ENCODE measurements around the gene LMX1B.

LMX1B gene

DNA sequence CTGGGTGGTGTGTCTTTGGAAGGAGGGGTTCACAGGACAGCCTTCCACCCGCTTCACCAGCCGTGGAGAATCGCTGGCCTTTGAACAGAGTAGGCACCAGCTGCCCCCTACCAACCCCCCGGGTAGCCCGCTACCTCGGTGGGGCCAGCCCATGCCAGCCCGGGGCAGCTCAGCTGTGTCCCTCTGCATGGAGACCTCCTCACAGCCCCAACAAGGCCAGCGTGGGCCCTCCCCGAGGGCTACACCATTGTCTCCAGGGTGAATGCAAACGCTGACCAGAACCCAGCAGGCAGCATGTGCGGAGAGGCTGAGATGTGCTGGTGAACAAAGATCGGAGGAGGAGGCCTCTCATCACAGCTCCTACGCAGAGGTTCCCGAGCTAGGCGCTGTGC is 51.9 kb downstream of the LMX1B start:
- DNase-seq (ENCODE audit: low spot score), result no peak
- TF ChIP-seq, protein P1, sequence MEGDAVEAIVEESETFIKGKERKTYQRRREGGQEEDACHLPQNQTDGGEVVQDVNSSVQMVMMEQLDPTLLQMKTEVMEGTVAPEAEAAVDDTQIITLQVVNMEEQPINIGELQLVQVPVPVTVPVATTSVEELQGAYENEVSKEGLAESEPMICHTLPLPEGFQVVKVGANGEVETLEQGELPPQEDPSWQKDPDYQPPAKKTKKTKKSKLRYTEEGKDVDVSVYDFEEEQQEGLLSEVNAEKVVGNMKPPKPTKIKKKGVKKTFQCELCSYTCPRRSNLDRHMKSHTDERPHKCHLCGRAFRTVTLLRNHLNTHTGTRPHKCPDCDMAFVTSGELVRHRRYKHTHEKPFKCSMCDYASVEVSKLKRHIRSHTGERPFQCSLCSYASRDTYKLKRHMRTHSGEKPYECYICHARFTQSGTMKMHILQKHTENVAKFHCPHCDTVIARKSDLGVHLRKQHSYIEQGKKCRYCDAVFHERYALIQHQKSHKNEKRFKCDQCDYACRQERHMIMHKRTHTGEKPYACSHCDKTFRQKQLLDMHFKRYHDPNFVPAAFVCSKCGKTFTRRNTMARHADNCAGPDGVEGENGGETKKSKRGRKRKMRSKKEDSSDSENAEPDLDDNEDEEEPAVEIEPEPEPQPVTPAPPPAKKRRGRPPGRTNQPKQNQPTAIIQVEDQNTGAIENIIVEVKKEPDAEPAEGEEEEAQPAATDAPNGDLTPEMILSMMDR (IDR thresholded peaks at IDR 0.05; ENCODE audit: borderline replicate concordance, control extremely low read depth, extremely low read depth, insufficient read depth, missing control alignments), result no peak
- in situ Hi-C loops (cut with MboI; ENCODE audit: low sequenced_read_pairs, unreplicated experiment), result no loop called here

DNA sequence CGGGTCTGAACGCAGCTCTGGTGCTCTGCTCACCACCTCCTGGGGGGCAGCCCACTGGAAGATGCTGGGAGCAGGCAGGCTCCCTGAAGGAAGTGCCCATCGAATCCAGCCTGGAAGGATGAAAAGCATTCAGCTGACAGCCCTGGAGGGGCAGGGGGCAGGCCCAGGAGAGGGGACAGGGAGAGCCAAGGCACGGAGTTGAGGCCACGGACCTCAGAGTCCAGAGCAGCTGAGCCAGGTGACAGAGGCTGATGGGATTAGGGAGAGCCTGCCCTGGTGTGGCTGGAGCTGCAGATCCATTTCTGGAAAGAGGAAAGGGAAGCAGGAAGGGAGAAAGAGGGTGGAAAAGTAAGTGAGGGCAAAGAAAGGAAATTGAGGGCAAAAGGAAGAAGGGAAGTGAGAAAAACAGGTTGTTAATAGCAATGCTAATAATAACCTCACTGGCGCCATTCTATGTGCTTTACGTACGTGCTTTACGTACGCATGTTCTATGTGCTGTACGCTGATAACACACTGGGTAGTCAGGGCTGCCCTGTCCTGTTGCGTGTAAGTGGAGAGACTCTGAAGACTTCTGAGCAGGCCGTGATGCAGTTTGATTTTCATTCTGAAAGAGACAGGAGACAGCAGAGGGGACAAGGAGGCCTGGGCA is 52.6 kb downstream of the LMX1B start:
- in situ Hi-C loops (cut with MboI; ENCODE audit: low sequenced_read_pairs, unreplicated experiment), result no loop called here
- TF ChIP-seq, protein P1 (IDR thresholded peaks at IDR 0.05; ENCODE audit: borderline replicate concordance, control extremely low read depth, extremely low read depth, insufficient read depth, missing control alignments), result no peak
- DNase-seq (ENCODE audit: low spot score), result peak; percentile 73

DNA sequence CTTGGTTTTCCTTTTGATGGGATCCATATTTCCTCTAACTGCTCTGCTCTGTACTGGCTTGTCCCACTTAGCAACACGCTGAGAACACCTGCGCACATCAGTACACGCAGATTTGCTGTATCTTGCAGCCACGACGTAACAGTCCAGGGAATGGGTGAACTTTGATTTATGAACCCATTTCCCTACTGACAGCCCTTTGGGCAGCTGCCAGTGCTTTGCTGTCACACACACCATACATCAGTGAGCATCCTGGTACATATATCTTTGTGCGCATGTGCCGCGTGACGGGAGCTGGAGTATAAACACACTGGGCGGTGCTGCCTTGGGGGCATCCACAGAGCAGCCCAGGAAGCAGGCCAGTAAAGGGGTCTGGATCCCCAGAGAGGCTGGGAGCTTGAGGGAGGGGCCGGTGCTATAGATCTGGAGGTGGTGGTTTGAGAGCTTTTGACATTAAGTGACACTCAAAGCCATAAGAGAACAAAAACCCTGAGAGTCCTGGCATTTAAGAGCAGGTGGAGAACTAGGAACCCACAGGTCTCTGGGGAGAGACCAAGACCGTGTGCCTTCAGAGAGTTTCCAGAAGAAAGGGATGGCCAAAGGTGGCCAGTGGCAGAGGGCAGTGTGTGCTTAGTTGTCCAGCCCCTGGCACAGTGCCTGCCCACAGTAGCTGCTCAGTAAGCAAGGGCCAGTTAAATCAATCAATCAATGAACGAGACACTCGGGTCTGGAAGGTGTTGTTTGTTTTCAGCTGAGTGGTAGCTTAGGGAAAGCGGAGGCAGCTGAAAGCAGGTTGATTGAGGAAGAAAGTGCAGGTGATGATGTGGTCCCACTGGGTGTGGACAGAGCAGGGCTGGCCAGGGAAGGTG is 53.7 kb downstream of the LMX1B start:
- DNase-seq (ENCODE audit: low spot score), result no peak
- in situ Hi-C loops (cut with MboI; ENCODE audit: low sequenced_read_pairs, unreplicated experiment), result no loop called here
- TF ChIP-seq, protein P1 (IDR thresholded peaks at IDR 0.05; ENCODE audit: borderline replicate concordance, control extremely low read depth, extremely low read depth, insufficient read depth, missing control alignments), result no peak

DNA sequence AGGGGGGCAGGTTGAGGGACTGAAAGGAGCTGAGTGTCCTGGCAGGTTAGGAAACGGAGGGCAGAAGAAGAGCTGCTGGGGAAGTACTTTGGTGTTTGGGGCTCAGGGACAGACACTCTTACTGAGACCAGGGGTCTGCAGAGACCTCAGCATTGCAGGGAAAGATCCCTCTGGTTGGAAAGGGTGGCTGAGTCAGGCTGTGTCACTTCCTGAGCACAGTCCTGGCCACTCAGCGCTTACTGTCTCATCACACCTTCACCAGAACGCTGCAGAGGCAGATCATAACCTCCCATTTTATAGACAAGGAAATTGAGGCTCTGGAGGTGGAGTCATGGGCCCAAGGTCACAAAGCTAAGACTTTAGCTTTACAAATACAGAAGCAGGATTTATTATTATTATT is 54.3 kb downstream of the LMX1B start:
- TF ChIP-seq, protein P1 (IDR thresholded peaks at IDR 0.05; ENCODE audit: borderline replicate concordance, control extremely low read depth, extremely low read depth, insufficient read depth, missing control alignments), result no peak
- no peak for DNase-seq (ENCODE audit: low spot score)
- in situ Hi-C loops (cut with MboI; ENCODE audit: low sequenced_read_pairs, unreplicated experiment), result no loop called here

DNA sequence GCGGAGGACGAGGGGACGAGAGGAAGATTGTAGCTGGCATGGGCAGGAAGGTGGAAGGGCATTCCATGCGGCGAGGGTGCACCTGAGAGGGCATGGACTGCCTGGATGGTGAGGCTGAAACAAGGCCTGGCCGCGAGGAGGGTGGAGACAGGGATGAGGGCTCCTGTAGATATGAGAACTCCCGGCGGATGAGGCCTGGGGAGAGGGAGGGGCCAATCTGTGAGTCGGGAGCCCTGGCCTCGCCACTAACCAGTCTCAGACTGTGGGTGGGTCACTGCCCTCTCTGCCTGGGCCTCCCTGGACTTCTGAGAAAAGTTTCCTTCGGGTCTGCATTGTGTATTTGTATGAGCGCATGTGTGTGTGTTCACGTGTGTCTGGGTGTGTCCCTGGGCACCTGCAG is 55.4 kb downstream of the LMX1B start:
- in situ Hi-C loops (cut with MboI; ENCODE audit: low sequenced_read_pairs, unreplicated experiment), result no loop called here
- TF ChIP-seq, protein P1 (IDR thresholded peaks at IDR 0.05; ENCODE audit: borderline replicate concordance, control extremely low read depth, extremely low read depth, insufficient read depth, missing control alignments), result no peak
- DNase-seq (ENCODE audit: low spot score), result no peak

DNA sequence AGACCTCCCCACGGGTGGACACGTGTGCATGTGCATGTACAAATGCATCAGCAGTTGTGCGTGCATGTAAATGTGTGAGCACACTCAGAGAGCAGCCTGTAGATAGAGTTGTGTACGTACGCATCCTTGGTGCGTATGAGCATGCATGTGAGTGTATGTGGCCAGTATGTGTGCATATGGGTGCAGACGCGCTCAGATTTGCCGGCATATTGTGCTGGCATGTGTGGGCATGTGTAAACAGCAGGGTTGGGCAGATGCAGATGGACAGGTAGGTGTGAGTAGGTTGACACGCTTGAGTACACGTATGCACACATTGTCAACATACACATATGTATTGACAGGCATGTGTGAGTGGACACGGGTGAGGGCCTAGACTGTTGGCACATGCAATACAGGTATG is 56.5 kb downstream of the LMX1B start:
- TF ChIP-seq, protein P1 (IDR thresholded peaks at IDR 0.05; ENCODE audit: borderline replicate concordance, control extremely low read depth, extremely low read depth, insufficient read depth, missing control alignments), result no peak
- DNase-seq (ENCODE audit: low spot score), result no peak
- in situ Hi-C loops (cut with MboI; ENCODE audit: low sequenced_read_pairs, unreplicated experiment), result no loop called here
